Neuron (in vitro differentiated cells): ENCODE results near the gene COX7A2L.
"Not testable (repeated sequence)": the region's sequence is repeated elsewhere in the genome, so short reads cannot be mapped to it uniquely, and the experiment has no call there.

Source experiments
- H2AFZ ChIP-seq: one replicate; pipeline ENCODE4 v1.6.1; 2013; ENCODE audit warnings: low read depth, mild to moderate bottlenecking, inconsistent platforms, low read length, moderate library complexity
- H3K27me3 ChIP-seq: one replicate; pipeline ENCODE4 v1.6.1; 2013; ENCODE audit warnings: low read length; ENCODE audit not compliant: insufficient read depth
- H3K36me3 ChIP-seq: one replicate; pipeline ENCODE4 v1.6.1; 2013; ENCODE audit warnings: low read length; ENCODE audit not compliant: insufficient read depth
- H3K4me1 ChIP-seq: one replicate; pipeline ENCODE4 v1.6.1; 2013; ENCODE audit warnings: low read length; ENCODE audit not compliant: insufficient read depth
- H3K4me3 ChIP-seq: 2 replicates; pipeline ENCODE4 v1.5.1; 2013; ENCODE audit warnings: mild to moderate bottlenecking, low read length, moderate library complexity
- H3K9me3 ChIP-seq: one replicate; pipeline ENCODE4 v1.6.1; 2013; ENCODE audit warnings: low read length

COX7A2L gene

GRCh38 chr2:42340938-42341636, 19.9 kb downstream of the COX7A2L start:
- Histone ChIP-seq H3K9me3 (peaks cover 6% of the 10 kb centered on the region), H3K36me3 (peaks cover 51% of the 10 kb centered on the region)

GRCh38 chr2:42340045-42340937, 20.7 kb downstream of the COX7A2L start:
- peaks cover 8% of the 10 kb centered on the region for H3K4me1 ChIP-seq
- H3K36me3 ChIP-seq: peaks cover 50% of the 10 kb centered on the region
- no peak overlapping the region for H2AFZ ChIP-seq
- peaks cover 6% of the 10 kb centered on the region for H3K9me3 ChIP-seq
- no peaks in the 10 kb centered on the region for H3K27me3 ChIP-seq
- H3K4me3 ChIP-seq: no peak overlapping the region

More at GRCh38 chr2:42340938-42341636, 19.9 kb downstream of the COX7A2L start:
- Histone ChIP-seq H2AFZ (no peak overlapping the region), H3K27me3 (no peaks in the 10 kb centered on the region), H3K4me1 (peaks cover 8% of the 10 kb centered on the region), H3K4me3 (no peak overlapping the region)

- H3K4me3 ChIP-seq: no peak overlapping the region
- H2AFZ ChIP-seq: no peak overlapping the region
- H3K4me1 ChIP-seq: peaks cover 8% of the 10 kb centered on the region
- no peaks in the 10 kb centered on the region for H3K27me3 ChIP-seq
- H3K36me3 ChIP-seq: peaks cover 49% of the 10 kb centered on the region
- H3K9me3 ChIP-seq: peaks cover 6% of the 10 kb centered on the region
Measured at GRCh38 chr2:42339191-42339912, 21.7 kb downstream of the COX7A2L start.

GRCh38 chr2:42338567-42339190, 22.3 kb downstream of the COX7A2L start:
- Histone ChIP-seq H3K9me3 (peaks cover 6% of the 10 kb centered on the region), H3K27me3 (no peaks in the 10 kb centered on the region), H3K36me3 (peaks cover 50% of the 10 kb centered on the region), H3K4me1 (peaks cover 8% of the 10 kb centered on the region), H2AFZ (no peak overlapping the region), H3K4me3 (no peak overlapping the region)

GRCh38 chr2:42337846-42338566, 23.0 kb downstream of the COX7A2L start:
- peaks cover 6% of the 10 kb centered on the region for H3K4me1 ChIP-seq
- H3K9me3 ChIP-seq: peaks cover 6% of the 10 kb centered on the region
- no peak overlapping the region for H2AFZ ChIP-seq
- H3K4me3 ChIP-seq: no peak overlapping the region
- peaks cover 52% of the 10 kb centered on the region for H3K36me3 ChIP-seq
- H3K27me3 ChIP-seq: no peaks in the 10 kb centered on the region

- peaks cover 58% of the 10 kb centered on the region for H3K36me3 ChIP-seq
- H3K9me3 ChIP-seq: peaks cover 6% of the 10 kb centered on the region
- H2AFZ ChIP-seq: no peak overlapping the region
- H3K27me3 ChIP-seq: no peaks in the 10 kb centered on the region
- H3K4me1 ChIP-seq: no peaks in the 10 kb centered on the region
- H3K4me3 ChIP-seq: no peak overlapping the region
Measured at GRCh38 chr2:42337356-42337820, 23.6 kb downstream of the COX7A2L start.

- Histone ChIP-seq H3K9me3 (peaks cover 6% of the 10 kb centered on the region), H3K36me3 (peaks cover 63% of the 10 kb centered on the region)
Measured at GRCh38 chr2:42336361-42336965, 24.6 kb downstream of the COX7A2L start.

GRCh38 chr2:42335514-42336104, 25.4 kb downstream of the COX7A2L start:
- no peak overlapping the region for H2AFZ ChIP-seq
- H3K9me3 ChIP-seq: peaks cover 4% of the 10 kb centered on the region
- H3K4me1 ChIP-seq: no peaks in the 10 kb centered on the region
- H3K36me3 ChIP-seq: peaks cover 64% of the 10 kb centered on the region
- H3K4me3 ChIP-seq: no peak overlapping the region
- H3K27me3 ChIP-seq: no peaks in the 10 kb centered on the region

More at GRCh38 chr2:42336361-42336965, 24.6 kb downstream of the COX7A2L start:
- Histone ChIP-seq H2AFZ (no peak overlapping the region), H3K4me1 (no peaks in the 10 kb centered on the region), H3K4me3 (no peak overlapping the region), H3K27me3 (no peaks in the 10 kb centered on the region)

GRCh38 chr2:42334865-42335264, 26.2 kb downstream of the COX7A2L start:
- not testable (repeated sequence) for H3K4me1 ChIP-seq, H2AFZ ChIP-seq, H3K9me3 ChIP-seq, H3K27me3 ChIP-seq, H3K4me3 ChIP-seq
- H3K36me3 ChIP-seq: peaks cover 63% of the 10 kb centered on the region

- no peaks in the 10 kb centered on the region for H3K27me3 ChIP-seq
- H3K4me1 ChIP-seq: no peaks in the 10 kb centered on the region
- peaks cover 67% of the 10 kb centered on the region for H3K36me3 ChIP-seq
- no peak overlapping the region for H3K4me3 ChIP-seq
- no peak overlapping the region for H2AFZ ChIP-seq
- peaks cover 4% of the 10 kb centered on the region for H3K9me3 ChIP-seq
Measured at GRCh38 chr2:42334220-42334619, 26.8 kb downstream of the COX7A2L start.

- H3K9me3 ChIP-seq: peaks cover 4% of the 10 kb centered on the region
- peaks cover 72% of the 10 kb centered on the region for H3K36me3 ChIP-seq
- H3K4me1 ChIP-seq: no peaks in the 10 kb centered on the region
- H3K4me3 ChIP-seq: no peak overlapping the region
- no peaks in the 10 kb centered on the region for H3K27me3 ChIP-seq
- H2AFZ ChIP-seq: no peak overlapping the region
Measured at GRCh38 chr2:42333579-42333978, 27.4 kb downstream of the COX7A2L start.
